HFF-Myc (cell line): ENCODE measurements around the gene HLA-DMA.

Experiments used
- DNase-seq: peaks from one replicate; pipeline ENCODE4 v3.0.0-alpha.2; 2011; ENCODE audit warnings: low read depth; ENCODE audit errors: extremely low read depth
- H3K4me3 ChIP-seq: replicated peaks from 2 replicates; pipeline ENCODE4 v1.5.1; 2011; ENCODE audit warnings: low read depth, mild to moderate bottlenecking, control low read depth, low read length
- TF ChIP-seq, protein P1 (sequence below): IDR thresholded peaks from 2 replicates; pipeline ENCODE4 v1.5.1; 2012; ENCODE audit warnings: mild to moderate bottlenecking, low read depth, low read length, control low read depth; ENCODE audit errors: missing control alignments

Gene HLA-DMA

DNA sequence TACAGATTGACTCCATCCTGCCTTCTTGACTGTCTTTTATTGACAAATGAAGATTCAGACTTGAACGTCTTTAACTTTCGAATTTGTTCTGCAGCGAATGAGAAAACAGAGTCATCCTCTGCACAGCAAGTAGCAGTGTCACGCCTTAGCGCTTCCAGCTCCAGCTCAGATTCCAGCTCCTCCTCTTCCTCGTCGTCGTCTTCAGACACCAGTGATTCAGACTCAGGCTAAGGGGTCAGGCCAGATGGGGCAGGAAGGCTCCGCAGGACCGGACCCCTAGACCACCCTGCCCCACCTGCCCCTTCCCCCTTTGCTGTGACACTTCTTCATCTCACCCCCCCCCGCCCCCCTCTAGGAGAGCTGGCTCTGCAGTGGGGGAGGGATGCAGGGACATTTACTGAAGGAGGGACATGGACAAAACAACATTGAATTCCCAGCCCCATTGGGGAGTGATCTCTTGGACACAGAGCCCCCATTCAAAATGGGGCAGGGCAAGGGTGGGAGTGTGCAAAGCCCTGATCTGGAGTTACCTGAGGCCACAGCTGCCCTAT is 27.7 kb upstream of the HLA-DMA start:
- no peak for DNase-seq
- TF ChIP-seq, protein P1, sequence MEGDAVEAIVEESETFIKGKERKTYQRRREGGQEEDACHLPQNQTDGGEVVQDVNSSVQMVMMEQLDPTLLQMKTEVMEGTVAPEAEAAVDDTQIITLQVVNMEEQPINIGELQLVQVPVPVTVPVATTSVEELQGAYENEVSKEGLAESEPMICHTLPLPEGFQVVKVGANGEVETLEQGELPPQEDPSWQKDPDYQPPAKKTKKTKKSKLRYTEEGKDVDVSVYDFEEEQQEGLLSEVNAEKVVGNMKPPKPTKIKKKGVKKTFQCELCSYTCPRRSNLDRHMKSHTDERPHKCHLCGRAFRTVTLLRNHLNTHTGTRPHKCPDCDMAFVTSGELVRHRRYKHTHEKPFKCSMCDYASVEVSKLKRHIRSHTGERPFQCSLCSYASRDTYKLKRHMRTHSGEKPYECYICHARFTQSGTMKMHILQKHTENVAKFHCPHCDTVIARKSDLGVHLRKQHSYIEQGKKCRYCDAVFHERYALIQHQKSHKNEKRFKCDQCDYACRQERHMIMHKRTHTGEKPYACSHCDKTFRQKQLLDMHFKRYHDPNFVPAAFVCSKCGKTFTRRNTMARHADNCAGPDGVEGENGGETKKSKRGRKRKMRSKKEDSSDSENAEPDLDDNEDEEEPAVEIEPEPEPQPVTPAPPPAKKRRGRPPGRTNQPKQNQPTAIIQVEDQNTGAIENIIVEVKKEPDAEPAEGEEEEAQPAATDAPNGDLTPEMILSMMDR: no peak
- H3K4me3 ChIP-seq: no peak overlapping the region

DNA sequence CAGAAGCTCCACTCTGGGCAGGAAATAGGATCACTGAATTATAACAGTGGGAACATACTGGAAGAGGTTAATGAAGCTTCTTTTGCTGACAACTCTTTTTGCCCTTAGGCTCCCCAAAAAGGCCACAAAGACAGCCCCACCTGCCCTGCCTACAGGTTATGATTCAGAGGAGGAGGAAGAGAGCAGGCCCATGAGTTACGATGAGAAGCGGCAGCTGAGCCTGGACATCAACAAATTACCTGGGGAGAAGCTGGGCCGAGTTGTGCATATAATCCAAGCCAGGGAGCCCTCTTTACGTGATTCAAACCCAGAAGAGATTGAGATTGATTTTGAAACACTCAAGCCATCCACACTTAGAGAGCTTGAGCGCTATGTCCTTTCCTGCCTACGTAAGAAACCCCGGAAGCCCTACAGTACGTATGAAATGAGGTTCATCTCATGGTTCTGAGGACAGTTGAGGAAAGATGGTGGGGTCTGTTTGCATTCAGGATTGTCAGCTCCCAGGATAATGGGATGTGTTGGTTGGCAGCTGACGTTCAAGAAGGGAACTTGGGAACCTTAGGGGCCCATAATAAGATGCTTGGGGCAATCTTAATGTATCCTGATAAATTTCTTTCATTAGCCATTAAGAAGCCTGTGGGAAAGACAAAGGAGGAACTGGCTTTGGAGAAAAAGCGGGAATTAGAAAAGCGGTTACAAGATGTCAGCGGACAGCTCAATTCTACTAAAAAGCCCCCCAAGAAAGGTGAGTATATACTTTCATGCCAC is 27.0 kb upstream of the HLA-DMA start:
- TF ChIP-seq, protein P1: no peak
- no peak for DNase-seq
- no peak overlapping the region for H3K4me3 ChIP-seq

DNA sequence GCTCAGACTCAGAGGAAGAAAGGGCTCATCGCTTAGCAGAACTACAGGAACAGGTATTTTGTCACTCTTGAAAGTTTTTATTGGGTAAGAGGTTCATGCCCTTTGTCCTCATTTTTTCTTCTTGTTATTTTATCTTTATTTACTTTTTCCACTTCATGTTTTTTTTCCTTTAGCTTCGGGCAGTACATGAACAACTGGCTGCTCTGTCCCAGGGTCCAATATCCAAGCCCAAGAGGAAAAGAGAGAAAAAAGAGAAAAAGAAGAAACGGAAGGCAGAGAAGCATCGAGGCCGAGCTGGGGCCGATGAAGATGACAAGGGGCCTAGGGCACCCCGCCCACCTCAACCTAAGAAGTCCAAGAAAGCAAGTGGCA is 25.0 kb upstream of the HLA-DMA start:
- no peak overlapping the region for H3K4me3 ChIP-seq
- DNase-seq: no peak
- TF ChIP-seq, protein P1: no peak

DNA sequence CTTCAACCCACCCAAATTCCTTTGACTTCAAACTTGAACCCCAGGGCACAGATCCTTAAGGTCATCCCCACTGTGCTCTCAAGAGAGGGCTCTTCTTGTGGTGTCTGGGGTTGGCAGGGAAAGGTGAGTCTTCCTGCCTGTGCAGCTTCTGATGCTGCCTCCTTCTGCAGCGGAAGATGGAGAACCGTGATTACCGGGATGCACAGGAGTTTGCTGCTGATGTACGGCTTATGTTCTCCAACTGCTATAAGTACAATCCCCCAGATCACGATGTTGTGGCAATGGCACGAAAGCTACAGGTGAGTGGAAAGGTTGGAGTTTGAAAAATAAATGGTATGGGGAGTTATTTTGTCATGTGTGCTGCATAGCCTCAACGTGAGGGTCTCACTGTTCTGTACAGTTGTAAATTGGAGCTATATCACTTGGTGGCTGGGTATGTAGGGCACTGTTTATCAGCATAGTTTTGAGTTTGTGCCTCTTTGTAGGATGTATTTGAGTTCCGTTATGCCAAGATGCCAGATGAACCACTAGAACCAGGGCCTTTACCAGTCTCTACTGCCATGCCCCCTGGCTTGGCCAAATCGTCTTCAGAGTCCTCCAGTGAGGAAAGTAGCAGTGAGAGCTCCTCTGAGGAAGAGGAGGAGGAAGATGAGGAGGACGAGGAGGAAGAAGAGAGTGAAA is 24.5 kb upstream of the HLA-DMA start:
- DNase-seq: no peak
- no peak overlapping the region for H3K4me3 ChIP-seq
- TF ChIP-seq, protein P1: no peak

DNA sequence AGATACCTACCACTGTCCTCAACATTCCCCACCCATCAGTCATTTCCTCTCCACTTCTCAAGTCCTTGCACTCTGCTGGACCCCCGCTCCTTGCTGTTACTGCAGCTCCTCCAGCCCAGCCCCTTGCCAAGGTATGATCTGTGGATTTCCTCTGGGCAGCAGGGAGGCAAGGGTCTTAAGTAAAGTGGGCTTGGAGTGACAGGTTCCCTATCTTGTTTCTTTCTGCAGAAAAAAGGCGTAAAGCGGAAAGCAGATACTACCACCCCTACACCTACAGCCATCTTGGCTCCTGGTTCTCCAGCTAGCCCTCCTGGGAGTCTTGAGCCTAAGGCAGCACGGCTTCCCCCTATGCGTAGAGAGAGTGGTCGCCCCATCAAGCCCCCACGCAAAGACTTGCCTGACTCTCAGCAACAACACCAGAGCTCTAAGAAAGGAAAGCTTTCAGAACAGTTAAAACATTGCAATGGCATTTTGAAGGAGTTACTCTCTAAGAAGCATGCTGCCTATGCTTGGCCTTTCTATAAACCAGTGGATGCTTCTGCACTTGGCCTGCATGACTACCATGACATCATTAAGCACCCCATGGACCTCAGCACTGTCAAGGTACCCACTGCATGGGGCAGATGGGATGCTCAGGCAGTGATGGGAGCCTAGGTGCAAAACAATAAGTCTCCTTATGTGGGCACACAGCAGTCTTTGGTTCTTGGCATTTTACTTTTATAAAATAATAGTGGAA is 23.6 kb upstream of the HLA-DMA start:
- DNase-seq: no peak
- peak overlapping the region; percentile 97 for H3K4me3 ChIP-seq
- TF ChIP-seq, protein P1: no peak

DNA sequence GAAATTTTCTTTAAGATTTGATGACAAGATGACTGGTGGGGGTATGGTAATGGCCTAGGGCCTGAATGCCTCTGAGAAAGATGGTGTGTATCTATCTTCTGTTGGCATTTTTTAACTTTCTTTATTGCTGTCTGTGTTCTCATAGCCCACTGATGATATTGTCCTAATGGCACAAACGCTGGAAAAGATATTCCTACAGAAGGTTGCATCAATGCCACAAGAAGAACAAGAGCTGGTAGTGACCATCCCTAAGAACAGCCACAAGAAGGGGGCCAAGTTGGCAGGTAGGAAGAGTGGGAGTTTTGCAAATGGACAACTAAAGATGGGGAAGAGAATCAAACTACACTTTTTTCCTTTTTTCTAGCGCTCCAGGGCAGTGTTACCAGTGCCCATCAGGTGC is 23.0 kb upstream of the HLA-DMA start:
- no peak for DNase-seq
- H3K4me3 ChIP-seq: peak overlapping the region; percentile 97
- TF ChIP-seq, protein P1: no peak
